Duodenal mucosa (tissue), 2 donors: ENCODE data around the gene PRDX3.

Experiments
- H3K27ac ChIP-seq: one replicate; pipeline ENCODE4 v1.7.0; 2013; ENCODE audit warnings: low read depth, low read length
- H3K27me3 ChIP-seq, 2 donors: one replicate each; pipeline ENCODE4 v1.7.0; 2013; ENCODE audit warnings: low read length in 2 of 2, control low read depth in 1 of 2; ENCODE audit not compliant: insufficient read depth in 2 of 2, control insufficient read depth in 1 of 2
- H3K36me3 ChIP-seq, 2 donors: one replicate each; pipeline ENCODE4 v1.7.0; 2013; ENCODE audit warnings: low read length in 2 of 2, control low read depth in 1 of 2; ENCODE audit not compliant: insufficient read depth in 2 of 2, control insufficient read depth in 1 of 2
- H3K4me1 ChIP-seq, 2 donors: one replicate each; pipeline ENCODE4 v1.7.0; 2013; ENCODE audit warnings: low read length in 2 of 2, control low read depth in 1 of 2; ENCODE audit not compliant: insufficient read depth in 2 of 2, control insufficient read depth in 1 of 2
- H3K4me3 ChIP-seq, 2 donors: one replicate each; pipeline ENCODE4 v1.7.0; 2013; ENCODE audit warnings: low read length in 2 of 2, low read depth in 1 of 2
- H3K9ac ChIP-seq, 2 donors: one replicate each; pipeline ENCODE4 v1.7.0; 2013; ENCODE audit warnings: low read length in 2 of 2, low read depth in 1 of 2
- H3K9me3 ChIP-seq, 2 donors: one replicate each; pipeline ENCODE4 v1.7.0; 2013; ENCODE audit warnings: low read length in 2 of 2, control low read depth in 1 of 2; ENCODE audit not compliant: control insufficient read depth in 1 of 2

The PRDX3 gene

DNA sequence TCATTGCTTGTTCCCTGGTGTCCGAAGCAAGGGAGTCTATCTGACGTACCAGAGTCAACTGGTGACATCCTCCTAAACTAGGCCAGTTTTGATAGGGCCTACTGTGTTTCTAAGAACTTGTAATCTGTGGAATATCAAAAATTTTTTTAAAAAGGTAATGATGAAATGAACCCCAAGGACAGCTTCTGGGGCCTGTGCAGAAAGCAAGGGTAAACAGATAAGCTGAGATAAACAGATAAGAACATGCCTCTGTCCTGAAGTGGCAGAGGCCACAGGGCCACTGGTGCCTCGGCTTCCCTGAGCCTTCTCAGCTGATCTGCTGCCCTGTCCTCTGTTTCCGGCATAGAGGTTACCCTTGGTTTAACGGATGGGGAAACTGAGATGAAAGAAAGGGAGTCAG, 37.5 kb upstream of the PRDX3 start:
- H3K4me3 ChIP-seq: no peak overlapping the region
- H3K9ac ChIP-seq: no peak overlapping the region
- peaks cover 23 to 24% of the 10 kb centered on the region in 2 donors for H3K4me1 ChIP-seq
- H3K27me3 ChIP-seq: no peaks in the 10 kb centered on the region
- no peaks in the 10 kb centered on the region for H3K9me3 ChIP-seq
- H3K27ac ChIP-seq: no peak overlapping the region
- peaks cover 3 to 4% of the 10 kb centered on the region in 2 donors for H3K36me3 ChIP-seq

DNA sequence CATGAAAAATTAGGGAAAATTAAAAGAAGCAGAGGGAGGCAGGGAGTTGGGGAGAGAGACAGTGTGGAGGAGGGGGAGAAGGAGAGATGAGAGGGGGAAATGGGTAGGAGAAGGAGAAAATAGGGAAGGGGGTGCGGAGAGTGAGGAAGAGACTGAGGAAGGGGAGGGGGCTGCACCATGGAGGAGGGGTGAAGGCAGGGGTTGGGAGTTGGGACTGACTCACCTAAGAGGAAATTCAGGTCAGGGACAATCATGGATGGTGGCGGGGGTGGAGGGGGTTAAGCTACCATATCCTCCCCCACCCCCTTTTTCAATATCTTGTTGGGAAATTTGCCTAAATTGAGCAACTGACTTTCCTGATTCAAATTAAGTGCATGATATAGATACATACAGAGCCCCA, 36.8 kb upstream of the PRDX3 start:
- no peaks in the 10 kb centered on the region for H3K27me3 ChIP-seq
- H3K36me3 ChIP-seq: peaks cover 3 to 4% of the 10 kb centered on the region in 2 donors
- H3K27ac ChIP-seq: no peak overlapping the region
- H3K4me1 ChIP-seq: peaks cover 24 to 28% of the 10 kb centered on the region in 2 donors
- no peaks in the 10 kb centered on the region for H3K9me3 ChIP-seq
- H3K9ac ChIP-seq: no peak overlapping the region
- H3K4me3 ChIP-seq: no peak overlapping the region

DNA sequence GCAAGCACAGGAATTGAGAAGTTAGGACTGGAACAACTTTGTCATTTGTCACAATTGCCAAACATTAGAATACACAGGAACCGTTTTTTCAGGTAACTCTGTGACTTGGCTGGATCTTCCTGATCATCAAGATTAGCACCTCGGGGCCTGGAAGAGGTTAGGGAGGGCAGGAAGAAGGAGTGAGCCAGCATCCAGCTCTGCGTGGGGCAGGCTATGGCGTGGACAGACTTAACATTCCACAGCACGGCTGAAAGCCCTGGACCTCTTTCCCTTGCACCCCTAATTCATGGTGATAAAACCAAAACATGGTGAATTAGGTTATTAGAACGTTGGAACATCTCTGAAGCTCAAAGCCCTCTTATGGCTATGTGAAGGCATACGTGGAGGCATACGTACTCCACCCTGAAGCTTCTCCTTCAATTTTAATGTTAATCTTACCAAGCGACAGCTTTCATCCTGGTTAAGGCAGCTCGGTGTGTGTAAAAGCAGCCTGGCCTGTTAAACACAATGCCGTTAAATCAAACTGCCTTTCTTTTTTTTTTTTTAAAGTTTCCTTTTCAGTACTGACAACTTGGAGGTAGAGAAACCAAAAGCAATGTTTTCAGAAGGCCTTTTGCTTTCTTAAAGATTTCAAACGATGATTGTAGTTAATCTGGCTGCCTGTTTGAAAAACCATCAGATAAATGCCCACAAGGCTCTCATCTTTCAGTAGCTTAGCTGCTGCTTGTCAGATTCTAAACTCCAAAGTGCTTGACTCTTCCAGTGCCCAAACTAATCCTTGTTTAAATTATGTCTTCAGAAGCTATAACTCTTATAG, 33.2 kb upstream of the PRDX3 start:
- H3K4me3 ChIP-seq: peak overlapping the region; percentile 21 to 37
- H3K27me3 ChIP-seq: no peaks in the 10 kb centered on the region
- peak overlapping the region; percentile 38 for H3K9ac ChIP-seq
- peak overlapping the region; percentile 53 for H3K27ac ChIP-seq
- peaks cover 30 to 37% of the 10 kb centered on the region in 2 donors for H3K4me1 ChIP-seq
- H3K9me3 ChIP-seq: no peaks in the 10 kb centered on the region
- H3K36me3 ChIP-seq: peaks cover 3 to 4% of the 10 kb centered on the region in 2 donors

DNA sequence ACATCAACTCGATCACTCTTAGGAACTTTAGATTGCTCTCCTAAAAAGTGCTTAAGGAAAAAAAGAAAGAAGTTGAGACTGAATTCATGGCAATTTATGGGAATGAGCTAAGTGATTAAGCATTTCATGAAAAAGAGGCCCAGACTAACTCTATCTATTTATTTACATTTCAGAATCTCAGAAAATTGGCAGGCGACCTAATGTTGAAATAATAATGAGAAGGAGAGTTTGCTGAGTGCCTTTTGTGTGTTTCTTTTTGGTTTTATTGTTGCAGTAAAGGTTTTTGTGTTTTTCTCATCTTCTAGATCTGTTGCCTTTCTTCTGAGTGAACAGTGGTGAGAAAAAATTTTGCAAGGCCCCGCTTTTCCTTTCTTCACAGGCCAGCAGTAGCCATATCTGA, 32.6 kb upstream of the PRDX3 start:
- Histone ChIP-seq H3K27ac (peak overlapping the region; percentile 53), H3K4me3 (no peak overlapping the region), H3K9me3 (no peaks in the 10 kb centered on the region), H3K27me3 (no peaks in the 10 kb centered on the region), H3K36me3 (peaks cover 3 to 4% of the 10 kb centered on the region in 2 donors), H3K4me1 (peaks cover 33 to 40% of the 10 kb centered on the region in 2 donors), H3K9ac (peak overlapping the region in 1 of 2 donors; percentile 17)

DNA sequence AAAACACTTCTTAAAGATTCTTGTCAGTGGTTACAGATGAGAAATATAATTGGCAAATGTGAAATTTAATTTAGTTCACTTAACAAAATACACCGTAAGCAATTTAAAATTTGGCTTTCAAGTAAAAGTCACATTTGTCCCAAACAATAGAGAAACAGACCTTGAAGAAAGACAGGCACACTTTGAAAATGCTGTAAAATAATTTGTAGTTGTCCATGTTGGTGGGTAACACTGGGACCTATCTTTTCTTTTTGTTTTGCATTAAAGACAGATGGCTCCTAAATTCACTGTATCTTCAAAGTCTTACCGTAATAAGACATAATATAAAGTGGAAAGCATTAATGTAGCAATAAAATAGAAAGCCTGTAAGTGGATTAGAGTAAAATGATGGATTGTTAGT, 32.0 kb upstream of the PRDX3 start:
- Histone ChIP-seq H3K4me3 (no peak overlapping the region), H3K9ac (peak overlapping the region in 1 of 2 donors; percentile 17), H3K9me3 (no peaks in the 10 kb centered on the region), H3K36me3 (peaks cover 3 to 4% of the 10 kb centered on the region in 2 donors), H3K4me1 (peaks cover 38 to 45% of the 10 kb centered on the region in 2 donors), H3K27ac (no peak overlapping the region), H3K27me3 (no peaks in the 10 kb centered on the region)

DNA sequence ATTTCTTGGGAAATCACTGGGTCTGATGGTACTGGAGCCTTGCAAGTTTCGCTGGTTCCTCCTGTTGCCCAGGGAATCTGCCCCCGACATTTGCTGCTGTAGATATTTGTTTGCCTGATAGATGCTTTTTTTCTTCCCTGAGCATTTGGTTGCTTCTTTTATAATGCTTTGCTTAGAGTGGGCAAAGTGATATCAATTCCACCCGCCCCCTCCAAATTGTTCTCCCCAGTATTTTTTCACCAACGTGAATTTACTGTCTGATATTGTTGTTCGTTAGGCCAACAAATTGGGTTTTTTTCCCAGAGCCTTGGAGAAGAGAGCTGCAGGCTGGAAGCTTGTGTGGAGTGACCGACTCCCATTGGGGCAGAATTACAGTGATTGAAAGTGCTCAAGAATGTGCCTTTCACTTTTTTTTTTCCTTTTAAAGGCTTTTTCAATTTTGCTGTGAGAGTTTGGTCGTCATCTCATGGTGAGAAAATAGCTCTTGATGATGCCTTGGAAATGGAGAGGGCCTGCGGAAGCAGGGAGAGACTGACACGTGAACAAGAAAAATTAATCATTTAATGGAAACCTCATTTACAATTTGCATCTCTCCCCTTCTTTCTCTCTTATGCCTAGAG, 31.2 kb upstream of the PRDX3 start:
- no peaks in the 10 kb centered on the region for H3K9me3 ChIP-seq
- H3K27ac ChIP-seq: peak overlapping the region; percentile 54
- H3K4me3 ChIP-seq: peak overlapping the region; percentile 92 to 96
- peak overlapping the region; percentile 88 to 94 for H3K9ac ChIP-seq
- H3K36me3 ChIP-seq: peaks cover 3 to 4% of the 10 kb centered on the region in 2 donors
- peaks cover 39 to 45% of the 10 kb centered on the region in 2 donors for H3K4me1 ChIP-seq
- H3K27me3 ChIP-seq: no peaks in the 10 kb centered on the region

DNA sequence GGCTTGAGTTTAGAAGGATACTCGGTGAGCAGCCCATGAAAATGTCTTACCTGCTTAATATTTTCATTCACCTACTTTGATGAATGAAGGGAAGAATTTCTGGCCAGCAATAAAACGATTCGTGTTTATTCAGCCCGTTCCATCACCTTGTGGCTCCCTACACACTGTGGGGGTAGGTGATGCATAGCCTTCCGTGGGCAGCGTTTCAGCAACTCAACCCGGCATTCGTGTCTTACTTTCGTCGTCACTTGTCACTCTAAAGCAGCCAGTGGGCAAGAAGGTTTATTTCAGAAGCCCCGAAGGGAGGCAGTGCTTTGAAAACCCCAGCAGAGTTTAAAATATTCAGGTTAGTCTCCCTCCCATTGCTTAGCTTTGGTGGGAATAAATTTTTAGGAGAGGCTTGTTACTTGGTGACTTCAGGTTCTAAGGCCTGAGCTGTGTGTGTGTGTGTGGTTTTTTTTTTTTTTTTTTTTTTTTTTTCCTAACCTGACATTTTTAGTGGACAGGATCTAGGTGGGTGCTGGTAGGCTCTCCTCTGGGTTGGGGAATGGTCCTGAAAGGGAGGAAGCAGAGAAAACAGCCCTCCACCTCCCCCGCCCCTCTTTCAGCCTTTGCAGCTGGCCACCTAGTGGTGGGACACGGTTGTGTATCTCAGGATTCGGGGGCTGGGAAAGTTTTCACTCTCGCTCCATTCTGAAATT, 30.6 kb upstream of the PRDX3 start:
- peaks cover 37 to 45% of the 10 kb centered on the region in 2 donors for H3K4me1 ChIP-seq
- H3K36me3 ChIP-seq: peaks cover 3 to 4% of the 10 kb centered on the region in 2 donors
- H3K4me3 ChIP-seq: peak overlapping the region; percentile 92 to 96
- H3K27ac ChIP-seq: peak overlapping the region; percentile 91
- peak overlapping the region; percentile 88 to 94 for H3K9ac ChIP-seq
- H3K27me3 ChIP-seq: no peaks in the 10 kb centered on the region
- H3K9me3 ChIP-seq: no peaks in the 10 kb centered on the region

DNA sequence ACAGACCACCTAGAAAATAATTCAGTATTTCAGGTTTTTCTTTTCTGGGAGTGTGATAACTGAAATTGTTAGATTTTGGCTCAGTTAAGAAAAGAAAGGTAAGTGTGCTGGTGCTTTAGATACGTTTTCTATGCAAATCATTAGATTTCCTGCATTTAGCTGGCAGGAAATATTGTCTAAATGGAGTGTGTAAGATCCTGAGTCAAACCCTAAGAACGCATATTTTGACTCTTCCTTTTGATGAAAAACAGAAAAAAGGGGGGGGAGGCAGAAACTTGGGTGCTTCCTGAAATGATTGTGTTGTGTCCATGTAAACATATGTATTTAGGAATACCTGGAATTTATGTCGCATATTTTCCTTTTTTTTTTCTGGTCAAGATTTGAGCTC, 29.9 kb upstream of the PRDX3 start:
- H3K4me1 ChIP-seq: peaks cover 37 to 45% of the 10 kb centered on the region in 2 donors

DNA sequence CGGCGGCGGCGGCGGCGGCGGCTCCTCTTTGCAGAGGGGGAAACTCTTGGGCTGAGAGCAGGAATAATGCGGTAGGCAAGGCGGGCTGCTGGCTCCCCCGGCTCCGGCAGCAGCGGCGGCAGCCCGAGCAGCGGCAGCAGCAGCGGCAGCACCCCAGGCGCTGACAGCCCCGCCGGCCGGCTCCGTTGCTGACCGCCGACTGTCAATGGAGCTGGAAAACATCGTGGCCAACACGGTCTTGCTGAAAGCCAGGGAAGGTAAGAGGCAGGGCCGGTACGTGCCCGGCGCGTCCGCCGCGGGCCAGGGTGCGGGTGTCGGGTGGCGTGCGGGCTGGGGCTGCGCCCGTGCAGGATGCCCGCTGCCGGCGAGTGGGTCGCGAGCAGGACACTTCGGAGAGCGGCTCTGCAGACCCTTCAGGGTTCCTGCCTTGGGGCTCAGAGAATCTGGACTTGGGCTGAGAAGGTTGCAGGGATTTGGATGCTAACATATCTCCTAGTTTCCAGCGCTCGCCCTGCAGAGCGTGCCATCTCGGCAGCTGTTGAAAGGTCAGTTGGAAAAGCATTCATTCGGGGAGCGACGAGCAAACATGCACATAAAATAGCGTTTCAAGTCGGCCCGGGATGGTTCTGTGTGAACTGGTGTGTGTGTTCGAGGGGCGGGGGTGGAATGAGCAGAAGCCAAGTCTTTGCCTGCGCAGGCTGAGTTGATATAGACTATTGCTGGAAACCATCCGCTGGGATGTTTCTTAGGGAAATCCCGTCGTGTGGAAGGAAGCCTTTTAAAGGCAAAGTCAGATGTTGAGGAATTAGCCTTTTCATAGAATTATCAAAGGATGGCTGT, 29.3 kb upstream of the PRDX3 start:
- peak overlapping the region; percentile 91 for H3K27ac ChIP-seq
- H3K9ac ChIP-seq: peak overlapping the region; percentile 88 to 94
- H3K9me3 ChIP-seq: no peaks in the 10 kb centered on the region
- peak overlapping the region; percentile 92 to 96 for H3K4me3 ChIP-seq
- no peaks in the 10 kb centered on the region for H3K27me3 ChIP-seq
- H3K4me1 ChIP-seq: peaks cover 35 to 45% of the 10 kb centered on the region in 2 donors
- peaks cover 3 to 4% of the 10 kb centered on the region in 2 donors for H3K36me3 ChIP-seq

More for the DNA sequence above, 29.9 kb upstream of the PRDX3 start:
- Histone ChIP-seq H3K4me3 (peak overlapping the region; percentile 92 to 96), H3K9me3 (no peaks in the 10 kb centered on the region), H3K27me3 (no peaks in the 10 kb centered on the region), H3K36me3 (peaks cover 3 to 4% of the 10 kb centered on the region in 2 donors), H3K9ac (peak overlapping the region; percentile 88 to 94), H3K27ac (peak overlapping the region; percentile 91)
